CD4-positive, alpha-beta T cell treated with Interleukin-15 for 1 hour (primary cell): Measurements from ENCODE around the gene RAB33A.
"Not testable (repeated sequence)": the region's sequence is repeated elsewhere in the genome, so short reads cannot be mapped to it uniquely, and the experiment has no call there.

Source experiments
- DNase-seq: peaks from one replicate; pipeline ENCODE4 v3.0.0-alpha.2; 2020

The RAB33A gene

DNA sequence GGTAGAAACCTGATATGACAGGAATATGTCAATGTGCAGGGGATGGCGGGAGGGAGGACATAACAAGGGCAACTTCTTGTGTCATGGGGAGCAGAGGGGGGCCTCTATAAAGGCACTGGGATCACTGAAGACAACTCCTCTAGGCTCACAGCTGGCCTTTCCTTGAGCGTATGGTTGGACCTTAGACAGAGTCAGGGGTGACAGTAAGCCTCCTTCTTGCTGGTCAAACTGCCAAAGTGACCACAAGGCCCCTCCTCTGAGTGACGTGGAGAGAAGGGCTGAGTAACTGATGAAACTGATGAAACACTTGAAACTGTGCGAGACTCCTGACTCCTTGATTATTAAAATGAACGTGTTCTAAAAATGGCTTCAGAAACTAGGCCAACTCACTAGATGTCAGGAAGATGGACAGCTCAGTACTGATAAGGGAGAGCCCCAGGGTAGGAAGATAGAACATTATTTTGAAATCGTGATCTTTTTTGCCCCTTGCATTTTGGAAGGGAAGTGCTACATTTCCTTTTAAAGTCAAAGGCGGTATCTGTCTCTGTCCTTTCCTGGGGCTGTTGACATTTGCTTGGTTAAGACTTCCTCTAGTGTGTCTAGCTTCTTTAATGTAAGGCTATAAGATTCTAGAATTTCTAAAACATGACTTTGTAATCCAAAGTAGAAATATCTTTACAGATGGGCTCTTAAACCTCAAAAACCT is 1.6 kb downstream of the RAB33A start:
- DNase-seq: peak; percentile 43

DNA sequence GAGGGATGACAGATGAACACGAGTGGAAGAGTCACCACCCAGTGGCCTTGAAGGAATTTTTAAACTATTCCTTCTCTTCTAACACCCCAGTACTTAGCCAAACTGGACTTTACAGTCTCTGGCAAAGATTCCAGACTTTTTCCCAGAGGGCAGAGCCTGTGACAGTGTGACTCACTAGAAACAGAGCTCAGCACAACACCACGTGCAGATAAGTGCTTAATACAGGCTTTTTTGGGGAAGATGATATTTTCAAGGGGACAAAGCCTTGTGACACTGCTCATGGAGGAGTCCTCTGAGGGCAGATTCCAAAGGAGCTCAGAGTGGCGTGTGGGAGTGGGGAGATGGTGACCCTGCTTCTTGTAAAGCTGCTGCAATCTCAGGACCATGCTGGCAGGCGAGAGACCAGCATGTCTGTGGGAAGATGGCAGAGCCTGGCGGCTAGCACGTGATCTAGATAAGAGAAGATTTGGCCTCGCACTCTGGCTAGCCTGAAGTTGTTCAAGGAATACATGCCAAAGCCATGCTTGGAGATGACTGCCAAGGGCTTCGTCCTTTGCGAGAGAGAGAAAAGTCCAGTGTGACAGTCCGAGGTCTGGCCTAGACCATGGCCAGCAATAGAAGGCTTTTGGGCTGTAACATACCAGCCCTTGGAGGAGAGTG is 2.4 kb downstream of the RAB33A start:
- no peak for DNase-seq

DNA sequence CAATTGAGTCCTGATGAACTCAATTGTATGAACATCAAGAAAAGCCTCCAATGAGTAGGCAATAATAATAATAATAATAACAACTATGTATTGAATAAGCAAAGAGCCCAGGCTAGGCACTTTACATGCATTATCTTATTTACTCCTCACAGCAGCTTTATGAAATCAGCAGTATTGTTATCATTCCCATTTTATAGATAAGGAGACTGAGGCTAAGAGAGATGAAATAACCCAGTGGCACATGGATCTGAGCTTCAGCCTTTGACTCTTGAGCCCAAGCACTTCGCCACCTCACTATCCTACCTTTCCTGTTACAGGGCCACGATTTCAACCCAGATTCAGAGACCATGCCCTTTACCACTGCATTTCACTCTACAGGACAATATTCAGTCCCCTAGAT is 3.2 kb downstream of the RAB33A start:
- DNase-seq: no peak

DNA sequence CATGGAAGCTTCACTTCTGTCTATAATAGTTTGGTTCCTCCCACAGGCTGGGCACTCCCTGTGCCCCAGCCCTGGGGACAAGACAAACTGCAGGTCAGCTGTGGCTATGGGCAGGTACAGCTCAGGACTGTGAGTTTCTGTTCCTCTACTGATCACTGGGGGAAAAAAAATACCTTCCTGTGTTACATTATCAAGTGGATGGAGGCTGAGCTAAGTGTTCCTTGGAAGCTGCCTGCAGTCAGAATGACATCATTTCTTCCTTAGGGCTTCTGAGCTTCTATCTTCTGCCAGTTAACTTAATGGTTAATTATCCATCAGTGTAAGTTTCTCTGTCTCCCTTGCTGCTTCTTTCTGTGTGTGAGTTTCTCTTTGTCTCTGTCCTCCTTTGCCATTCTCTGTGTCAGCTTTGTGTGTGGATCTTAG is 4.6 kb downstream of the RAB33A start:
- no peak for DNase-seq

DNA sequence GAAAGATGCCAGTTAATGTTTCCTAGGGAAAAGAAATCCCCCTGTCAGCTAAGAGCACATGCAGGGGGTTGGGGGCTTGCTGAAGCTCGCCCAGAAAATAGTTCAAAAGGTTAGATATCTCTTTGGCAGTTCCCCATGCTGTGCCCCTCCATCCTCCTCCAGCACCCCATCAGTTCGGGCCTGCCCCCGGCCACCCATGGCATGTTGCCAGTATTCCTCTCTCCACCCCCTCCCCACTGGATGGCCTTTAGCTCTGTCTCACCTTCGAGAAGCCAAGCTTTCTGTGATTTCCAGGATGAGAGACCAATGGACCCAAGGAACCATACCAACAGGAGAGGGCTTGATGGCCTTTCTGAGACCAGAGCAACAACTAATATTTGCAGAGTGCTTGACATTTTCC is 5.2 kb downstream of the RAB33A start:
- DNase-seq: no peak

DNA sequence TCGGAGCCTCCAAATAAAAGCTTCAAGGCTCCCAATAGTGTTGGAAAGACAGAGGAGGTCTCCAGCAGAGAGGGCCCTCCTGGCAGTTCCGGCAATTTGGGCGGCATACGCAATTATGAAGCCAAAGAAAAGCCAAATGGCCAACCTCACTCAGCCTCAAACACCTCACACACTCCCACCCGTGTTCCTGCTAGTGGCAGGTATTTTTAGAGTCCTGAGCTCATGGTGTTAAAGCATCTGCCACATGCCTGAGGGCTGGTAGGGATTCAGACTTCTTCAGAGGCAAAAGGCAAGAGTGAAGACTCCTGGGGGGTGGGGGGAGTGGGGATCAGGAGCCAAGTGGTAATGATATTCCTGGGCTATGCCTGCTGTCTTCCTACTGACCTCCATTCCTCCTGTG is 7.4 kb downstream of the RAB33A start:
- DNase-seq: no peak

DNA sequence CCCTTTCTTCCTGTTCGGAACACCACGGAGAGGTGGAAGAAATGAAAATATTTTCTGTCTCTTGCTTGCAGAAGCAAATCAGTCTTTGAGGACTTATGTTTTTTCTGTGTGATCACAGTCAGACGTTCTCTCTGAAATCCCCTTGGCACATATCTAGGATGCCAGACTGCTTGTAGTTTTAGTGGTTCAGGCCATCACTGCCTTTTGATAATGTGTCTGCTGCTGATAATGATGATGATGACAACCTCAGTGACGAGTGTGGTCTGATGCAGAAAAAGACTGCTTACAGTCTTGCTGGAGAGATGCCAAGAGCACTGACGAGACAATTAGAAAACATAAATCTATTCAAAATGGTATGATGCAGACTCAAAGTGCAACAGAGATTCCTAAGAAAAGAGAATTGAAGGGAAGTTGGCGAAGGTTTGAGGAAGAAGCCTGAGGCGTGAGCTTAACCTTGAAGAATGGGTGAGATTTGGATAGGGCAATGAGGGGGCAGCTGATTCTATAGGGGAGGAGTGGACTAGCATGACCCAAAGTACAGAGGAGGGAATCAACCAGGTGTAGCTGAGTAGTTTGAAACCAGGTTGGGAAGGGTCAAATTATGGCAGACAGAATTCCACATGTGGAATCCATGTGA is 7.9 kb downstream of the RAB33A start:
- DNase-seq: peak; percentile 20

DNA sequence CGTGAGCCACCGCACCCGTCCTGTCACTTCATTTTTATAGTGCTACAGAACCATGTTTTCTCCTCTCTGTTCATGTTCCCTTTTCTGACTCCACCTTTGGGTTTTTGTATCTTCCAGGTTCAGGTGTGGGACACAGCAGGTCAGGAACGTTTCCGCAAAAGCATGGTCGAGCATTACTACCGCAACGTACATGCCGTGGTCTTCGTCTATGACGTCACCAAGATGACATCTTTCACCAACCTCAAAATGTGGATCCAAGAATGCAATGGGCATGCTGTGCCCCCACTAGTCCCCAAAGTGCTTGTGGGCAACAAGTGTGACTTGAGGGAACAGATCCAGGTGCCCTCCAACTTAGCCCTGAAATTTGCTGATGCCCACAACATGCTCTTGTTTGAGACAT is 12.4 kb downstream of the RAB33A start:
- no peak for DNase-seq

DNA sequence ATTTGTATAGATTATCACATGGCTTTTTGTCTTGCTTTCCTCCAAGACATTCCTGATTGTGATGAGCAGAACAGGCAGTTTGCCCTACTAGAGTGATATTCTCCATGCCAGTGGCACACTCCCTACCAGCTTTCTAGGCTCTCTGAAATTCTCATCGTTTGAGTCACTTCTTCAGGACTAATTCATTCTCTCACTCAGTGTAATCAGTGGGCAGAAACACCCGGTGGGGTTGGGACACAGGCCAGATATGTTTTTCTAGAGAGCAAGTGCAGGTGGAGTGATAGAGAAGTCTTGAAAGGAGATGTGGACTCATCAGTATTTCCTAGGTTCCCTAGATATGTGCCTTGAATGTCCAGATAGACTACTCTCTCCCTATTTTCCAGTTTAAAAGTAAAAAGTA is 13.1 kb downstream of the RAB33A start:
- no peak for DNase-seq

DNA sequence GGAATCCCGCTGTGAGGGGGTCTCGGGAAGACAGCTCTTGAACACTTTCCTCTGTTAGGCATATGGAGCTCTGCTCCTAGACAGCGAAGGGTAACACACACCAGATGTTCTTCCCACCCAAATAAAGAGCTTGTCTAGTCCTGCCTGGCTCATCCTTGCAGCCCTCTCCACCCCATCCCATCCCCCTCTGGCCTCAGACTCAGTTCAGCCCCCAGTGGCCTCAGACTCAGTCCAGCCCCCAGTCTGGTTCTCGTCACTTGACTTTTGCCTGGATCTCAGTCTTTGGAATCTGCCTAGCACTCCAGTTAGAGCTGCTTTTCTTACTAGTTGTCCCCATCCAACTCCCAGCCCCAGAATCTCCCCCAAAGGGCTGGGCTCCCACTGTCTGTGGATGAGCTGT is 14.9 kb downstream of the RAB33A start:
- DNase-seq: no peak

DNA sequence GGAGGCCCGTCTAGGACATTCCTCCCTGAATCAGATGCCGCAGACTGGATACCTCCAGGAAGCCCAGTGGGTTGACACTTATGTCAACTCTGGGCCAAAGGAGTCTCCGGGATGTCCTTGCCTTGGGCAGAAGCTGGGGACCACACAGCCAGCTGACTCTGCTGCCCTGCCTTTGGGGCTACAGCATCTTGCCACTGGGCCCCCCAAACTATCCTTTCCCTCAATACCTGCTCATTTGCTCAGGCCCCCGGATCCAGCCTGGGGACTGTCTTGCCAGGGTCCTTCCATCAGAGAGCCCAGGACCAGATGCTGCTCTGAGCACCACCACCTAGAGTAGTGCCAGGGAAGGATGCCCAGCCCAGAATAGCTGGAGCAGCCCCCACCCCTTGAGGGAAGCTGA is 19.0 kb downstream of the RAB33A start:
- no peak for DNase-seq

DNA sequence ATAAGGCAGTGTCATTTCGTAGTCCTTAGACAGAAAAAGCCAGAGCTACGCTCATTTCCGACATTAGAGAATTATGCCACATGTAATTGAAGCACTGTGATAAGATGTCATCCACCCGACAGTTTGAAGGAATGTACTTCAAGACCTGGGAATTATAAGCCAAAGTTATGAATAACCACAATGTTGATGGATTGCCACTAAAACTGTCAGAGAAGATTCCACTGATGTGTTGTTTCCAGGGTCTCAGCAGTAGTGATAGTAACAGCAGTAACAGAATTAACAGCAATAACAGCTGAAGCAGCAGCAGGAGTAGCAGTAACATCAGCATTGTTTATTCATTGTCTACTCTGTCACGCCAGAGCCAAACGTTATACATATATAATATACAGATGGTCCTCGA is 24.7 kb downstream of the RAB33A start:
- DNase-seq: no peak

DNA sequence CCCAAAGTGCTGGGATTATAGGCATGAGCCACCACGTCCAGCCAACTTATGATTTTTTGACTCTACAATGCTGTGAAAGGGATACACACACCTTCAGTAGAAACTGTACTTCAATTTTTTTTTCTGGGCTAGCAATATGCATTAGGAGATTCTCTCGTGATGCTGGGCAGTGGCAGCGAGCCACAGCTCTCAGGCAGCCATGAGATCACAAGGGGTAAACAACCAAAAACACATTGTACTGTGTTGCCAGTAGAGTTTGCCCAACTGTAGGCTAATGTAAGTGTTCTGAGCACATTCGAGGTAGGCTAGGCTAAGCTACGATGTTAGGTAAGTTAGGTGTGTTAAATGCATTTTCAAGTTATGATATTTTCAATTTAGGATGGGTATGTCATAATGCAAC is 25.7 kb downstream of the RAB33A start:
- no peak for DNase-seq

DNA sequence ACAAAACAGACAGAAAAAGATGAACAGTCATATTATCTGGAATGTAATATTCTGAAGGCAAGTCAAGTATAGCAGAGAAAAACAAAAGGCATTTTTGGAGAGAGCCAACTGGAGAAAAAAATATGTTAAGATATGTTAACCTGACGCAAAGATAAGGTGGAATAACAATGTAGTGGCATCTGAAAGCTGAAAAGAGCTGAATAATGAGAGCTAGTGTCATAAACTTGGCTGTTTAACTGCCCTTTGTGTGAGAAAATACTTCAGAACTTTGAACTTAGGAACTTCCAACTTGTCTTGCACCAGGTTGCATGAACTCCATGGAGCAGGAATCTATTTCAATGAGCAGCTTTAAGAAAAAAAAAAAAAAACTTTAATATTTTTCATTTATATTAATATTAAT is 32.9 kb downstream of the RAB33A start:
- DNase-seq: no peak

DNA sequence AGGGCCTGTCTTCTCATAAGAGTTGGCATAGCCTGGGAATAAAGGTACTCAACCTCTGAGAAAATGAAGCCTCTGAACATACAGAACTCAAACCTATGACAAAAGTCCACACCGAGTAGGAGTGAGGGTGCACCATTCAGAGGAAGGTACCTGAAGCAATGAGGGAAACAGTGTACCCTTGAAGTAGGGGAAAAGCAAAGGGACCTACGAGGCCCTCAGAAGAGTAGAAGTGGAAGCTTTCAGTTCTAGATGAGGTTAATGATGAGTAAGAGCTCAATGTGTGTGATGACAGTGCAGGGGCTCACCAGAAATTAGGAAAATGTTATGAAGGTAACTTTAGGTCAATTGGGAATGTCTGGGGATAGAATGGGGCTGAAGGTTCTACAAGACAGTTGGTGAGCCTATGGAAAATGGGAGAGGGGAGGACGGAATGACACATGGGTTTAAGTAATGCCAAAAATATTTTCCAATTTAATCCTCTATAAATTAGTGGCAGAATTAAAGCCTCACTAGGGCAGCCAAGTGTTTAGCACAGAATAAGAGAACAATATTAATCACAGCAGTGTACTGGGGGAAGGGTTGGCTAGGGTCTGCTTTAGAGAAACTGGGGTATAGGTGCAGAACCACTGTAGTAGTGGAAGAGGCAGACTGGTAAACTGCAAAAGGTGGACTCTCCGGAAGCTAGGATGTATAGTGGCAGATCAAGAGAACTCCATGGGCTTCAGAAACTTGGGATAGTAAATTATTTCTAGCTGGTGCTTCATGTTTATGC is 39.8 kb downstream of the RAB33A start:
- DNase-seq: no peak

DNA sequence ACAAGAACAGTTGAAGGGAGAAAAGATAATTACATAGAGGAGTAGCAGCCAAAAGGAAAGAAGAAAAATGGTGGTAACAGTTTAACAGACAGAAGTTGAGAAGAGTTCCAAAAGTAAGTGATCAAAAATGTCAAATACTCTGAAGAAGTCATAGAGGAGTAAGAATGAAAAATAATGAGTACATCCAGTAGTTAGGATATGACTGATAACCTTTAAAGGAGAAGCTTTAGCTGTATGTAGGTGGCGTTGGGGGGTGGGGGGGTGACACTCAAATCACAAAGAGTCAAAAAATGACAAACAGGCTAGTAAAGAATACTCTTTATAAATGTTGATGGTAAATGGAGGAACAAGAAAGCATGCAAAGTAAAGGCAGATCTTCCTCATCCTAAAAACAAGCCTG is 40.6 kb downstream of the RAB33A start:
- no peak for DNase-seq

DNA sequence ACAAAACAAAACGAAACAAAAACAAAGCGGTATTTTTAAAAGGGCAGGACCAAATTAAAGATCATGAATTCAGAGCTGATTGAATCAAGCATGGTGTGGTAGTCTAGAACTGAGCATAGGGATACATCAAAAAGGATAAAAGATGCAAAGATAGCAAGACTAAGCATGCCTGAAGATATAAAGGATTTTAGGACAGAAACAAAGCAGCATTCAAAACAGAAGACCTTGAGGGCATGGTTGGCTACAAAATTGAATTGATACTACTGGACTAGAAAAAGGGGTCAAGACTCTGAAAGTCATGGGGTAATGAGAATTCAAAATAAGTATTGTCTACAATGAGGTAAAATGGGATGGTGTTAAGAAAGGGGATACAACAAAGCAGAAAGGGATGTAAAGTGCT is 41.6 kb downstream of the RAB33A start:
- no peak for DNase-seq

DNA sequence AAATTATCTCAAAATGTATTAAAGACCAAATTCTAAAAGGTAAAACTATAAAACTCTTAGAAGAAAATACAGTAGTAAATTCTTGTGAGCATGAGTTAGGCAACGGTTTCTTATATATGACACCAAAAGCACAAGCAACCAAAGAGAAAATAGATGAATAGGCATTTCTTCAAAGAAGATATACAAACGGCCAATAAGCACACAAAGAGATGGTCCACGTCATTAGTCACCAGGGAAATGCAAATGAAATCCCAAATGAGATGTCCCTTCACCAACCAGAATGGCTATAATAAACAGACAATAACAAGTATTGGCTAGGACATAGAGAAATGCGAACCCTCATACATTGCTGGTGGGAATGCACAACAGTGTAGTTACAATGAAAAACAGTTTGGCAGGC is 44.6 kb downstream of the RAB33A start:
- DNase-seq: no peak

DNA sequence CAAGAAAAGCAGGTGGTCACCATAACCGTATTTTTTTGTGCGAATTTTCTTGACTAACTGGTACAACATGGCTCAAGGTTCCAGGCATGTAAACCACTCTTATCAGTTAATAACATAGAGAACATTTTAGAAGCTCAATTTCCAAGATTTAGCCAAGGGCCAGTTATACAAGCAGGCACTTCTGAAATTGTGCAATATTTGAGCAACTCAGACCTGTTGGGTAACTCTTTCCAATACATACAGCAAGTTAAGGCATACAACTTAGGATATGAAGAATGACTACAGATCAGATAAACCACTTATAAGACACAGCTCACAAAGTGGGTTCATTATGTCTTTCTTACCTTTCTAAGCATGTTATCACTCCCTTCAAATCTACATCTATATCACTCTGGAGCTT is 53.0 kb downstream of the RAB33A start:
- DNase-seq: no peak

DNA sequence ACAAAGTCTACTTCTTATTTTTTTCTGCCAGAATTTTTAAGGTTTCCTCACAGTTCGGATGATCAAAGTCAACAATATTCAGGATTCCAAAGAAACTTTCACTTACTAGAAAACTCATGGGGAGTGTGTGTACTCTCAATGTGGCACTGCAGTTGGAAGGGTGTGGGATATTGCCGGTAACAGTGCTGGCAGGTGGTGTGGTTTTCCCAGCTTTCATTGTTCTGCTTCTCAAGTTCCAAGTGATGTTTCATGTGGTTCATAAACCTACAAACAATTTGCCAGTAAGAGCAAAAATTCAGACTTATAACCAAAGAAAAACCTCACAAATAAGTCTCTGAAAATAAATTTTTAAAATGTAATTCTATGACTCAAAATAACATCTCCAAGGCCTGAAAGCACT is 57.1 kb downstream of the RAB33A start:
- no peak for DNase-seq

DNA sequence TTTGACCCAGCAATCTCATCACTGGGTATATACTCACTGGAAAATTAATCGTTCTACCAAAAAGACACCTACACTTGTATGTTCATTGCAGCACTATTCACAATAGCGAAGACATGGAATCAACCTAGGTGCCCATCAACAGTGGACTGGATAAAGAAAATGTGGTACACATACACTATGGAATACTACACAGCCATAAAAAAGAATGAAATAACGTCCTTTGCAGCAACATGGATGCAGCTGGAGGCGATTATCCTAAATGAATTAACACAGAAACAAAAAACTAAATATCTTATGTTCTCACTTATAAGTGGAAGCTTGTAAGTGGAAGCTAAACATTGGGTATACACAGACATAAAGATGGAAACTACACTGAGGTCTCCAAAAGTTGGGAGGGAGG is 59.4 kb downstream of the RAB33A start:
- not testable (repeated sequence) for DNase-seq
